HepG2 (cell line): ENCODE results near the gene LARP1. TPM values are rescaled to one million over a fixed set of nuclear protein-coding genes. Genes with fewer than 3 reads are reported as not detected.

Experiments used
- GFI1 ChIP-seq: sonication (generic); formaldehyde crosslinking; IDR thresholded peaks from 2 replicates; pipeline ENCODE4 v1.5.0; 2020; ENCODE audit warnings: missing genetic modification reagents, mild to moderate bottlenecking, borderline replicate concordance
- RBM39 ChIP-seq: fragments of 200-400 bp; formaldehyde crosslinking; IDR thresholded peaks from one replicate; pipeline ENCODE4 v1.6.1; 2018; ENCODE audit warnings: antibody characterized with exemption, mild to moderate bottlenecking, low read depth, low read length; ENCODE audit not compliant: poor library complexity, severe bottlenecking
- RCOR2 ChIP-seq: IDR thresholded peaks from 2 replicates; pipeline ENCODE4 v1.6.1; 2016; ENCODE audit warnings: missing biosample characterization, missing genetic modification reagents
- RFXANK ChIP-seq: IDR thresholded peaks from 2 replicates; pipeline ENCODE4 v1.6.1; 2016
- RFXAP ChIP-seq: sonication (generic); formaldehyde crosslinking; IDR thresholded peaks from 2 replicates; pipeline ENCODE4 v1.4.0; 2020; ENCODE audit warnings: missing genetic modification reagents, borderline replicate concordance
- SAFB2 ChIP-seq: sonication (generic); formaldehyde crosslinking; IDR thresholded peaks from 2 replicates; pipeline ENCODE4 v1.5.1; 2020; ENCODE audit warnings: missing genetic modification reagents, low read depth, mild to moderate bottlenecking, borderline replicate concordance
- SMYD3 ChIP-seq: sonication (generic); formaldehyde crosslinking; IDR thresholded peaks from 2 replicates; pipeline ENCODE4 v1.8.1; 2023; ENCODE audit warnings: mild to moderate bottlenecking, missing genetic modification reagents
- SP4 ChIP-seq: sonication (generic); formaldehyde crosslinking; IDR thresholded peaks from 2 replicates; pipeline ENCODE4 v1.8.1; 2023; ENCODE audit warnings: mild to moderate bottlenecking, missing genetic modification reagents
- WIZ ChIP-seq: sonication (generic); formaldehyde crosslinking; IDR thresholded peaks from 2 replicates; pipeline ENCODE4 v1.5.1; 2020; ENCODE audit warnings: mild to moderate bottlenecking, missing genetic modification reagents
- ZNF263 ChIP-seq: sonication (generic); formaldehyde crosslinking; IDR thresholded peaks from 2 replicates; pipeline ENCODE4 v1.4.0; 2020; ENCODE audit warnings: missing genetic modification reagents
- ZNF264 ChIP-seq: sonication (generic); formaldehyde crosslinking; IDR thresholded peaks from 2 replicates; pipeline ENCODE4 v1.4.0; 2020; ENCODE audit warnings: missing genetic modification reagents
- ZNF496 ChIP-seq: sonication (generic); formaldehyde crosslinking; IDR thresholded peaks from 2 replicates; pipeline ENCODE4 v1.8.1; 2023; ENCODE audit warnings: mild to moderate bottlenecking, moderate library complexity, missing genetic modification reagents; ENCODE audit not compliant: insufficient replicate concordance
- ZNF558 ChIP-seq: sonication (generic); formaldehyde crosslinking; IDR thresholded peaks from 2 replicates; pipeline ENCODE4 v1.9.0; 2022; ENCODE audit warnings: mild to moderate bottlenecking, missing genetic modification reagents, borderline replicate concordance
- ZNF687 ChIP-seq: sonication (generic); formaldehyde crosslinking; IDR thresholded peaks from 2 replicates; pipeline ENCODE4 v1.5.1; 2020; ENCODE audit warnings: mild to moderate bottlenecking, missing genetic modification reagents, moderate library complexity
- polyA plus RNA-seq, 8 experiments: library from polyadenylated mRNA; depleted of rRNA in 3 of 8; stranded (reverse) in 7 of 8; unstranded in 1 of 8; fragments of >200 nt; fragmentation: Illumina TruSeq in 4 of 8; extraction: Trizol in 4 of 8; gene quantifications; 2 replicates each; pipeline versions ENCODE4 v1.2.1 to v1.2.3, GENCODE V29; 2011 to 2016; ENCODE audit warnings: low read depth in 4 of 8, missing spikeins in 1 of 8, mixed read lengths in 1 of 8; ENCODE audit not compliant: insufficient read depth in 1 of 8
- total RNA-seq, 5 experiments: library from RNA; depleted of rRNA; stranded (reverse); fragments of >200 nt; fragmentation: Illumina TruSeq; extraction: Trizol; gene quantifications; 2 replicates each; pipeline ENCODE4 v1.2.3, GENCODE V29; 2016; ENCODE audit warnings: low read depth in 1 of 5
- TF ChIP-seq, protein P1 (sequence below): sonication (generic); formaldehyde crosslinking; IDR thresholded peaks from 2 replicates; pipeline ENCODE4 v1.9.0; 2022; ENCODE audit warnings: missing genetic modification reagents, mild to moderate bottlenecking, borderline replicate concordance
- TF ChIP-seq, protein P2 (sequence below): sonication (generic); formaldehyde crosslinking; IDR thresholded peaks from 2 replicates; pipeline ENCODE4 v1.5.0; 2020; ENCODE audit warnings: mild to moderate bottlenecking, low read depth, missing genetic modification reagents, borderline replicate concordance
- TF ChIP-seq, protein P3 (sequence below): sonication (generic); formaldehyde crosslinking; IDR thresholded peaks from 2 replicates; pipeline ENCODE4 v1.8.0; 2022; ENCODE audit warnings: missing genetic modification reagents, low read depth, mild to moderate bottlenecking, borderline replicate concordance

Gene LARP1
- total and polyA plus RNA-seq, 2 of the 13 experiments (the other 11 are each of a cell fraction or from before 2014, with no cell fraction given): 45.2 to 61.4 TPM

- TF ChIP-seq ZNF687 (CRISPR knock-in tag) (peak; percentile 55), WIZ (CRISPR knock-in tag) (no peak), ZNF558 (CRISPR knock-in tag) (no peak), ZNF496 (CRISPR knock-in tag) (no peak), SP4 (no peak), ZNF263 (CRISPR knock-in tag) (peak; percentile 84), RFXANK (CRISPR knock-in tag) (no peak), ZNF264 (CRISPR knock-in tag) (no peak), RFXAP (no peak), SAFB2 (no peak), GFI1 (CRISPR knock-in tag) (no peak), RBM39 (no peak), RCOR2 (CRISPR knock-in tag) (peak; percentile 65; the same call in 1 of the 2 replicates), SMYD3 (CRISPR knock-in tag) (no peak)
- TF ChIP-seq, protein P1, sequence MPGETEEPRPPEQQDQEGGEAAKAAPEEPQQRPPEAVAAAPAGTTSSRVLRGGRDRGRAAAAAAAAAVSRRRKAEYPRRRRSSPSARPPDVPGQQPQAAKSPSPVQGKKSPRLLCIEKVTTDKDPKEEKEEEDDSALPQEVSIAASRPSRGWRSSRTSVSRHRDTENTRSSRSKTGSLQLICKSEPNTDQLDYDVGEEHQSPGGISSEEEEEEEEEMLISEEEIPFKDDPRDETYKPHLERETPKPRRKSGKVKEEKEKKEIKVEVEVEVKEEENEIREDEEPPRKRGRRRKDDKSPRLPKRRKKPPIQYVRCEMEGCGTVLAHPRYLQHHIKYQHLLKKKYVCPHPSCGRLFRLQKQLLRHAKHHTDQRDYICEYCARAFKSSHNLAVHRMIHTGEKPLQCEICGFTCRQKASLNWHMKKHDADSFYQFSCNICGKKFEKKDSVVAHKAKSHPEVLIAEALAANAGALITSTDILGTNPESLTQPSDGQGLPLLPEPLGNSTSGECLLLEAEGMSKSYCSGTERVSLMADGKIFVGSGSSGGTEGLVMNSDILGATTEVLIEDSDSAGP (CRISPR knock-in tag): peak; percentile 99
- TF ChIP-seq, protein P2, sequence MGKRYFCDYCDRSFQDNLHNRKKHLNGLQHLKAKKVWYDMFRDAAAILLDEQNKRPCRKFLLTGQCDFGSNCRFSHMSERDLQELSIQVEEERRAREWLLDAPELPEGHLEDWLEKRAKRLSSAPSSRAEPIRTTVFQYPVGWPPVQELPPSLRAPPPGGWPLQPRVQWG (CRISPR knock-in tag): no peak
- TF ChIP-seq, protein P3, sequence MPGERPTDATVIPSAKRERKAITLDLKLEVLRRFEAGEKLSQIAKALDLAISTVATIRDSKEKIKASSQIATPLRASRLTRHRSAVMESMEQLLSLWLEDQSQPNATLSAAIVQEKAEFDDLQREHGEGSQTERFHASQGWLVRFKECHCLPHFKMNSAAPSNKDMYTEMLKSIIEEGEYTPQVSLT (CRISPR knock-in tag): no peak
Observed at GRCh38 chr5:154712518-154713437, 42.4 kb upstream of the LARP1 start (continued).
